Measurements from ENCODE around the gene DNAJC1.
"Not testable (repeated sequence)": the region's sequence is repeated elsewhere in the genome, so short reads cannot be mapped to it uniquely, and the experiment has no call there.

DNAJC1 gene

GRCh38 chr10:22003177-22003963 is at the start of gene DNAJC1:
Gene DNAJC1 (minus strand): TSS chr10:22003730. CDS start chr10:22003434, 296 bp downstream.
- DNase-seq = peak; percentile 100

- no peak for DNase-seq
Observed at GRCh38 chr10:22053048-22053447, 49.5 kb upstream of the DNAJC1 start.

GRCh38 chr10:22049635-22050034 is 46.1 kb upstream of the DNAJC1 start:
- DNase-seq = no peak

GRCh38 chr10:22047812-22048211 is 44.3 kb upstream of the DNAJC1 start:
- DNase-seq = no peak

GRCh38 chr10:22043327-22043633 is 39.8 kb upstream of the DNAJC1 start:
- no peak for DNase-seq

- no peak for DNase-seq
Observed at GRCh38 chr10:22042557-22043326, 39.2 kb upstream of the DNAJC1 start.

GRCh38 chr10:22034333-22034732 is 30.8 kb upstream of the DNAJC1 start:
- DNase-seq = no peak

GRCh38 chr10:22032268-22032667 is 28.7 kb upstream of the DNAJC1 start:
- DNase-seq = not testable (repeated sequence)

- DNase-seq = no peak
Observed at GRCh38 chr10:22030421-22030820, 26.9 kb upstream of the DNAJC1 start.

- DNase-seq = no peak
Observed at GRCh38 chr10:22029445-22030236, 26.1 kb upstream of the DNAJC1 start.

- no peak for DNase-seq
Observed at GRCh38 chr10:22027364-22028238, 24.1 kb upstream of the DNAJC1 start.

GRCh38 chr10:22026287-22026686 is 22.8 kb upstream of the DNAJC1 start:
- DNase-seq = no peak

- DNase-seq = no peak
Observed at GRCh38 chr10:22023508-22023907, 20.0 kb upstream of the DNAJC1 start.

GRCh38 chr10:22022257-22023032 is 18.9 kb upstream of the DNAJC1 start:
- DNase-seq = peak; percentile 74

- DNase-seq = not testable (repeated sequence)
Observed at GRCh38 chr10:22021144-22021543, 17.6 kb upstream of the DNAJC1 start.

GRCh38 chr10:22017283-22018020 is 13.9 kb upstream of the DNAJC1 start:
- no peak for DNase-seq

- DNase-seq = no peak
Observed at GRCh38 chr10:22016046-22016705, 12.6 kb upstream of the DNAJC1 start.

- DNase-seq = no peak
Observed at GRCh38 chr10:22010973-22011408, 7.5 kb upstream of the DNAJC1 start.

- DNase-seq = no peak
Observed at GRCh38 chr10:22010539-22010938, 7.0 kb upstream of the DNAJC1 start.

- no peak for DNase-seq
Observed at GRCh38 chr10:22006379-22006884, 2.9 kb upstream of the DNAJC1 start.
